ENCODE data around the gene UBE2D3.
"Not testable (repeated sequence)": the region's sequence is repeated elsewhere in the genome, so short reads cannot be mapped to it uniquely, and the experiment has no call there.

Gene UBE2D3

DNA sequence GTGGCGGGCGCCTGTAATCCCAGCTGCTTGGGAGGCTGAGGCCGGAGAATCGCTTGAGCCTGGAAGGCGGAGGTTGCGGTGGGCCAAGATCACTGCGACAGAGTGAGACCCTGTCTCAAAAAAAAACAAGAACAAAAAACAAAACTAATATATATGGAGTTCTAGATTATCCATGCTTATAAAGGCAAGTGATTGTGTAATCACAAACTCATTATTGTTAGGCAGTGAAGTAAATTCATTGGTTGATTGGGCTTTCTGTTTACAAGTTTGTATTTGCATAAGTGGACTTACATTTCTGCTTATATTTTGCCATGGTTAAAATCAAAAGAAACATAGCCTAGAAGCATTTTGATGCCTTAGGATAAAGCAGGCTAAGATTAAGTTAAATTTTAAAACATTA is 2.5 kb upstream of the UBE2D3 start:
- DNase-seq (ENCODE audit: low spot score) = no peak

DNA sequence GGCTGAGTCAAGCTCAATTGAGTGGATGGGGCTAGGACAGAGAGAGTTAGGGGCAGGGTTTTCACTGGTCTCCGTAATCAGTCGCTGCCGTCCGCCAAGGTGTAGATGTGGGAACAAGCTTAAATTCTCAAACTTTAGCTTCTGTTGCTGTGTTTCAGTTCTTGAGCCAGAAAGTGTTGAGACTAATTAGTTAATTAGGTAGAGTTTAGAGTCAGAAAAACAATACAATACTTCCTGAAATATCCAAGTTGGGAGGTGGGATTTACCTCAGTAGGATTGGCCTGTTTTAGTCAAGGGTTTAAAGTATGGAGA is 1.1 kb upstream of the UBE2D3 start:
- no peak for DNase-seq (ENCODE audit: low spot score)

DNA sequence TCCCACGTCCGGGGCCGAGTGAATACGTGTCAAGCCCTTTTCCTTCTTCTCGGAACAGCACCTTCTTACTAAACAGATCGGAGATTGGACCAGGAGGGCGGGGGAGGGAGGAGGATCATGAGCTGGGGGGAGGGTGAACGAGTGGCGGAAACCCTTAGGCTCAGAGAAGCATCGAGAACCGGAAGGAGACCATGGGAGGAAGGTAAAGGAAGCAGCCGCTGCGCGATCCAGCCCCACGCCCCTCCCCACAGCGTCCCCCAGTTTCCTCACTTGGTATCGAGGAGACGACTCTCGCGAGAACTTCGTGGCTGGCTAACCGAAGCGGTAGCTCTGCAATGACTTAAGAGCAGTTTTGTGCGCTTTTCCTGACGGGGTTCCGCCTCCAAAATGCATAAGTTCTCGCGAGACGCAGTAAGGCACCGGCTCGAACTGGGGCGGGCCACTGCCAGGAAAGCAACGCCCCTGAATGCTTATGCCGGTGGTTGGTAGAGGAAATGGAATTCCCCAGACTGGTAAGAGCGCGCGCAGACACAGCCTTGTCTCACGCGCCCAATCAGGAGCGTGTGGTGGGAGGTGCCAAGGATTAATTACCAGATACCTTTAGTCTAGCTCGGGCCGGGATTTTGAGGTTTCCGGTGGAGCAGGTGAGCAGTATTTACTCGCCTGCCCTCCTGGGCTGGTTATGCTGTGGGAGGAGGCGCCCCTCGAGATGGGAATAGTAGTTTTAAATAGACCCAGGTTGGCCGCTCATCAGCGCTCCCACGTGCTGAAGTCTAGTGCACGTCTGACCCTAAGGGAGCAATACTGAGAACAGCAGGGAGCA is 534 bp upstream of the UBE2D3 start:
- DNase-seq (ENCODE audit: low spot score) = peak; percentile 81

DNA sequence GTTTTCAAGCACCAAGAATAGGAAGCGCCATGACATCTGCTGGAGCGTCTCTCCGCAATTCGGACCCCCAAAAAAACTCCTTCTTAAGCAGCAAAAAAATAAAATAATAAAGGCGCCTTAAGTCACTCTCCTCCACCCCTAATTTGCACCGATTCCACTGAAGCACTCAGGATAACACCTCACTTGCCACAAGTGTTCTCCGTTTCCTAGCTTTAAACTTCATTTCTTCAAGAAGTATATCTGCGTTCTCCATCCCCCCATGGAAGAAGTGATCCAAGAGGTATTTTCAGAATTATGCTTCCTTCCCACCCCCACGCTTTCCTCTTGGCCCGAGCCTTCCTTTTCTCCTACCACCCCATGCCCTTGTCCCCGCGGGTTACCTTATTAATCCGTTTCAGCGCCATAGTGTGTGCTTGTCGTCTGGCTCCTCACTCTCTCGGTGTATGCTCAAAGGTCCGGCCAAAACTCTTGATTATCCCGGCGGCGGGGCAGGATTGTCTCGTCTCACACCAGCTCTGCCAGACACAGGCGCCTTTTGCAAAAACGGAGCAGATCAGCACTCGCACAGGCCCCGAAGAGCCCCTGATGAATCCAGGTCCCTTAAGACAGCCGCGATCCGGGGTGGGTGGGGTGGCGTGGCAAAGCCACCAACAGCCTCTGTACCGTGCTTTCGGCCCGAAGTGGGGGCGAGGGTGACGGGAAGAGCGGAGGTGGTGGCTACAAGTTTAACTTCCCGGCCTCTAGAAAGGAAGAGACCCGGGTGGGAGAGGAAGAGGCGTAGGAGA is 1.1 kb downstream of the UBE2D3 start:
- no peak for DNase-seq (ENCODE audit: low spot score)

GRCh38 chr4:102825261-102826091 is 1.9 kb downstream of the UBE2D3 start:
- peak; percentile 17 for DNase-seq (ENCODE audit: low spot score)

GRCh38 chr4:102824398-102824797 is 3.0 kb downstream of the UBE2D3 start:
- DNase-seq (ENCODE audit: low spot score) = no peak

DNA sequence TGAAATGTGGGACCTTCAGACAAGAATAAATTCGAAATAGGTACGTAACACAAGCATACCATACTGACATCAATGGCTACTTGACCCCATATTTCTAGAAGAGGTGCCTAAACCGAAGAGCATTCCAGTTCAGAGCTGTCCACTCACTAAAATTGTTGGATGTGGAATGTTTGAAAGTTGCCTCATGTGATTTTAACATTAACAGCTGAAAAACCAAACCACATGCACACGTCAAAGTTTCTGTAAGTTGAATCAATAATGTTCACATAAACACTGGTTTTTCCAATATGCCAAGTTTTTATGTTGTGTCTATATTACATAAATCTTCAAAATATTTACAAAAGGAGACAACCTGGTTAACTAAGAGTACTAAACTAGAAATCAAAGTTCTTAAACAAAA is 3.5 kb downstream of the UBE2D3 start:
- no peak for DNase-seq (ENCODE audit: low spot score)

DNA sequence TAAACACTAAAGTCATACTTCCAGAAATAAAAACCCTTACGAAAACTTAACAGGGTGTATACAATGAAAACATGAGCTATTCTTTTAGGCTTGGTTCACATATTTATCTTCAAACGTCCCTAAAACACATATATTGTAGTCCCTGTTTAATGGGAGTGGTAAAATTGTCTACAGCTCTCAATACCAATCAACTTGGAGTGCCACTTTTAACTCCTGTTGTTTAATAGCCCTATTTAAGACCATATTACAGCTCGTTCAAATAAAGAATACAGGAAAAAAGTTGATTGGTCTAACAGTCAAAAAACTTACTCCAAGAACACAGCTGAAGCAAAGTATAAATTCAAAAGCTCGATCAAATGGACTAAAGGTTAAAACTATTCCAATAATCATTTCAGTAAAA is 3.9 kb downstream of the UBE2D3 start:
- DNase-seq (ENCODE audit: low spot score) = no peak

DNA sequence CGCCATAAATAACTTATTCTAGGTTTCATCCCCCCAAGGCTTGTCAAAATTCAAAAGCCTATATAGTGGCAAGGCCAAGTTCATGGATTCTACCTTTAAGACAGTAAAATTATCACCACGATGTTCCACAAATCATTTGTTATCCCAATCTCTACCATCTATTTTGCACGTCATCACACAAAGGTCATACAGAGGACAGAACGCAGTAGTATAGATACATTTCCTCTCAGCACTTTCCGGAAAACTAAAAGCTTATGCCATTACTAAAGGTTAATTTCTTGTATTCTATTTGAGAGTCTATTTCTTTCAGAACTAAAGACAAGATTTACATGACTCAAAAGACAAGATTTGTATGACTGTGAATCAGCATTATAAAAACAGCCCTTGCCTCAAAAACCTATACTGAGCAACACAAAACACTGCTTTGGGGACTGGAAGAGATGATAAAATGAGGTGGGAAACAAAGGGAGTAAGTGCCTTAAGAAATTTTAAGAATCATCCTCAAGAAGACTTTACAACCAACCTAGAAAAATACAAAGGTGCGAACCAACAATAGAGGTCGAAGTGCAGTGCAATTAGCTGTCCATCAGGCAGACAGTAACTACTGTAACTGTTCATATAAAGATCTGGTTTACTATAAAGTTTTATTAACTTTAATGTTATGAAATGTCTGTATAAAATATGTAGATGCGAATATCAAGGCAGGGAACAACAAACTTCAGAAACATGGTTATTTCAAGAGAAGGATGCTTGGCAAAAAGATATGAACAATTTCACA is 7.6 kb downstream of the UBE2D3 start:
- no peak for DNase-seq (ENCODE audit: low spot score)

DNA sequence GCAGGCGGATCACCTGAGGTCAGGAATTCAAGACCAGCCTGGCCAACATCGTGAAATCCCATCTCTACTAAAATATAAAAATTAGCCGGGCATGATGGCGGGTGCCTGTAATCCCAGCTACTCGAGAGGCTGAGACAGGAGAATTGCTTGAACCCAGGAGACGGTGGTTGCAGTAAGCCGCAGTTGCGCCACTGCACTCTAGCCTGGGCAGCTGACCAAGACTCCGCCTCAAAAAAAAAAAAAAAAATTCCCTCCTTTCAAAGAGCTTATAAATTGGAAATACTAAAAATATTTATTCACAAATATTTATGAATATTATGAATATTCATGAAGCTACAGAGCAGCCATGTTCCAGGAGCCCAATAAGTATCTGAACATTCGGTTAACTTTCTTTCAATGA is 8.3 kb downstream of the UBE2D3 start:
- not testable (repeated sequence) for DNase-seq (ENCODE audit: low spot score)

GRCh38 chr4:102817613-102818268 is 9.6 kb downstream of the UBE2D3 start:
- no peak for DNase-seq (ENCODE audit: low spot score)

DNA sequence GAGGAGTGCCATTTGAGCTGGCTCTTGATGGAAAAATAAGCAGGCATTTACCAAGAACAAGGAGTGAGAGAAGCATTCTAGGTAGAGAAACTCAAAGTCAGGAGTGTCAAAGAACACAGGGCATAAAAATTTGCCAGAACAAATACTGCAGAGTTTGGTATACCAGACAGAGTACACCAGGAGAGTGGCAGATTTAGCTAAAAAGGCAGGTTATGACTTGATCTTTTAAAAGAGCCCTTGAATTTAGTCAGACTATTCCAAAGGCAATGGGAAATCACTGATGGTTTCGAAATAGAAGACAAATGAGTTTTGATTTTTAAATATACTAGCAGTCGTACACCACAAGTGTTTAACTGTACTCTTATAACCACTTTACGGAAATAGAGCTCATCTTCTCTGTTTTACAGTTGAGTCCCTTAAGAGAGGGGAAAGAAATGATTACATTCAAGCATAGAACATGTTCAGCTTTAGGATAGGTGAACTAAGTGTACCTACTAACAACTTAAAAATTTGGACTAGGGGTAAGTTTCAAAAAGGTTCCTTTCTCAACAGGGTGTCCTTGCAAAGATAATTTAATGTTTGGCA is 10.2 kb downstream of the UBE2D3 start:
- no peak for DNase-seq (ENCODE audit: low spot score)

DNA sequence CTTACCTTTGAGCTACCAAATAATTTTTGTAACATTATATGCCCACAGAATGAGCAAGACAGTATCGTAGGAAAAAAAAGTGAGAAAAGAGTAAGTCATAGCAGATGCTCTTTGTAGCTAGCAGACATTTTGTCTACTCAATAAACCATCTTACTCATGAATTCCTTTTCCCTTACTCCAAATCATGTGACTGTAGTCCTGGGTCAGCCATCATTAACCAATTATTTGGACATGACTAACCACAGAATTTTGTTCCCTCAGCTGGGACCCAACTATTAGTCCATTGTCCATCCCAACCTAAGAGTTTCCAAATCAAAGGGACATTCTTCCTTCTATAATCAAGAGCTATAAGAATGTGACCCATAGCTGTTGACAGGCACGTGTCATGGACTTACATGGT is 11.4 kb downstream of the UBE2D3 start:
- peak; percentile 7 for DNase-seq (ENCODE audit: low spot score)

- DNase-seq (ENCODE audit: low spot score) = no peak
Measured at GRCh38 chr4:102809691-102810090, 17.7 kb downstream of the UBE2D3 start.

GRCh38 chr4:102809190-102809589 is 18.2 kb downstream of the UBE2D3 start:
- no peak for DNase-seq (ENCODE audit: low spot score)

DNA sequence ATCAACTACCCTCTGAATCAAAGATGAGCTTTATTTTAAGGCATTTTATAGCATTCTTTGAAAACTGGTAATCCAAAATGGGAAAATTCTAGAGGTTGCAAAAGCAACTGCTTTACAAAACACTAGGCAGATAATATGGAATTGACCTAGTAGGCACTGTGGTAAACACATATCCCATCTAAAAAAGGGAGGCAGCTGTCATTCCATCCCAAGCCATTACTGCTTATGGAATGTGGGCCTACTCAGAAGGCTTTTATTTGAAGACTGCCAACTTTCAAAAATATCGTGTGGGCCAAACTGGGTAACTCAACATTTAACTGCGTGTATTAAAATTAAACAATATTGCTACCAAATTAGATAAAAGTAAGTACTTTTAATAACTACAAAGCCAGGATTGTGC is 19.3 kb downstream of the UBE2D3 start:
- no peak for DNase-seq (ENCODE audit: low spot score)

DNA sequence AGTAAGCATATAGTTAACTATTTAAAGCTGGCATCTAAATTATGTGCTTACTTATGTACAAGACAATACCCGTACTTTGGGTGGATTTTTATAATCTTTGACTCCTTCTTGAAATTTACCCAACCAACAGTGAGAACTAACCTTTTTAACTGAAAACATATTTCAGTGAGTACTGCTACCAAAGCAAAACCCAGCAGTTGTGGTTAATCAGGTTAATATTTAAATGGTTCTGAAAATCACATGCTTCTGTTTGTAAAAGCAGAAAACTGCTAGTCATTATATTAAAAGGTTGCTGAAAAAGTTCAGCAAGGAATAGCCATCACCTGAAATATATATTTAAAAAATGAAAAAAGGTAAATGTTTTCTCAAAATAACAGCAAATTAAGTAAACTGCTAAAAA is 20.0 kb downstream of the UBE2D3 start:
- no peak for DNase-seq (ENCODE audit: low spot score)

- DNase-seq (ENCODE audit: low spot score) = no peak
Measured at GRCh38 chr4:102799816-102800215, 27.5 kb downstream of the UBE2D3 start.

DNA sequence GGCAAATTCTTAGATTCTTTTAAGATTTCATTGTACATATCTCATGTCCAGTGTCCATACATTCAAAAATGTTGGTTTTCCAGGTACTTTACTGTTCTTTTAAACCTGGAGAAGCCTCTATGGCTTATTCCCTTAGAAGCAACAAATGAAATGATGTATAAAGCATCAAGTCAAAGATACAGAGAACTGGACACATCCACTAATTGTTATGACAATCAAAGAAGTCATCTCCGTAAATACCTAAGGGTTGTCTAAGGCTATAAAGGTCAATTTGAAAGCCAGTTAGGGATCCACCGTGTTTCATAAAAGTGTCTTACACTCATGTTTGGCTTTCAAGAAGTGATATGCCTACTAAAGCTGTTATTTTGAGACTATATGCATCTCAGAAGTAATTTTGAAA is 32.4 kb downstream of the UBE2D3 start:
- DNase-seq (ENCODE audit: low spot score) = no peak

GRCh38 chr4:102792361-102792936 is 34.9 kb downstream of the UBE2D3 start:
- no peak for DNase-seq (ENCODE audit: low spot score)
